Embryonic facial prominence (tissue), 1 donor: Measurements from ENCODE around the gene EPS8L3.
"Not testable (repeated sequence)": the region's sequence is repeated elsewhere in the genome, so short reads cannot be mapped to it uniquely, and the experiment has no call there.

Experiments
- DNase-seq: peaks from one replicate; pipeline ENCODE4 v3.0.0-alpha.2; 2016; ENCODE audit errors: extremely low spot score

The EPS8L3 gene

DNA sequence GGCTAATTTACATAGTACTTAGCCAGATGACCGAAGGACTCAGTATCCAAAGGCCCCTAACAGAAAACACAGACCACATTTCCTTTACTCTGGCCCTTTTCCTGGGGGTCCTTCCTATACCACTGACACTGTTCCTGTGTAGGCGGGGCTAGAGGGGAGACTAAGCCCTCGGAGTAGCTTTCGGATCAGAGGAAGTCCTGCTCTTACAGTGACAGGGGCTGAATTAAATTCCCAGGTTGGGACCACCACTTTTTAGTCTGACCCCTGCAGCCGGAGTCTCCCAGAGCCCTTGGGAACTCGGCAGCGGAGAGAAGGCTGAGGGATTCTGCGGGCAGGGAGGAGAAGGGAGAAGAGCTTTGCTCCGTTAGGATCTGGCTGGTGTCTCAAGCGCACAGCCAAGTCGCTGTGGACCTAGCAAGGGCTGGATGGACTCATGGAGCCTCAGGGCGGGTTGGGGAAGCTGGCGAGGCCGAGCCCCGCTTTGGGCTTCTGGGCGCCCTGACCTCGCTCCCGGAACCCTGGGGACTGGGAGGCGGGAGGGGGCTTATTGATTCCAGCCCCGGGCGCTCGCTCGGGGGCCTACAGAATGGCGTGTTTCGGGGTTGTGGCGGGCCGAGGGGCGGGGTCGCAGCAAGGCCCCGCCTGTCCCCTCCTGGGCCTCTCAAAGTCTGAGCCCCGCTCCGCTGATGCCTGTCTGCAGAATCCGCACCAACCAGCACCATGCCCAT, 52.0 kb downstream of the EPS8L3 start, which contains the start of gene GSTM5:
Gene GSTM5, plus strand, starts transcription at position 659 of the 728 bp plus-strand sequence. Its CDS starts 62 bp downstream, at position 721.
- DNase-seq = not testable (repeated sequence)

DNA sequence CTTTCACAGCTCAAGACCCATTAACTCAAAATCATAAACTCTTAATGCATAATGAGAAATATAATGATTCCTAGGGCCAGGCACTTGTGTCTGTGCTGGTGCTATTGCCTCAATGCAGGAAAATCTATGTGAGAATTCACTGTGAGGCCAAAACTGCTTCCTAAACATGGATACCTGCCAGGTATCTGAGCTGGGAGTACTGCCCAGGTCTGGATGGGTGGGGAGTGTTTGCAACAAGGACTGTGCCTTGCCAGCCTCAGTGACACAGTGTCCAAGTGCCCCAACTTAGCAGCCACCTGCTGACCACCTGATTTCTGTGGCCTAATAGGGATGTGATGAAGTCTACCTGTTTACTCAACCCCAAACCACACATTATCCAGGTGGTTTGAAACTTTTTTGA, 53.9 kb downstream of the EPS8L3 start:
- not testable (repeated sequence) for DNase-seq

DNA sequence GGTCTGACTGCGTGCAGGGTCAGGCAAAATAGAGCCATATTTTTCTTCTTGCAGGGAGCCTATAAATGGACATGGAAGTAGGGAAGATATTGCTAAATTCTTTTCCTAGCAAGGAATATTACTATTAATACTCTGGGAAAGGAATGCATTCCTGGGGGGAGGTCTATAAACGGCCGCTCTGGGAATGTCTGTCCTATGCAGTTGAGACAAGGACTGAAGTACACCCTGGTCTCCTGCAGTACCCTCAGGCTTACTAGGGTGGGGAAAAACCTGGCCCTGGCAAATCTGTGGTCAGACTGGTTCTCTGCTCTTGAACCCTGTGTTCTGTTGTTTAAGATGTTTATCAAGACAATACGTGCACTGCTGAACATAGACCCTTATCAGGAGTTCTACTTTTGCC, 54.8 kb downstream of the EPS8L3 start:
- not testable (repeated sequence) for DNase-seq

DNA sequence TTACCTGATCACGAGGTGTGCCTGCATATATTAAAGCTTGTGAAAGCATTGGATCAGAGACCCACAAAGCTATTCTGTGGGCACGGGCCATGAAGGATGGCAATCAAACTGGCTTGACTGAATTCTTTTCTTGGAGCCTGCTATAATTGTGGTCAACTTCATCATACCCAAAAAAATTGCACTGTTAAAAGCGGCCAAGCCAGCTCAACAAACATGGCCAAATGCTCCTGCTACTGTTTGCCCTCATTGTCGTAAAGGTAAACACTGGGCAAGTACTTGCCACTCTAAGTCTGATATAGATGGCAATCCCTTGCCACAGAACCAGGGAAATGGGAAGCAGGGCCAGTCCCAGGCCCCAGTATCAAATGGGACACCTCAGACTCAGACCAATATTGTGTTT, 58.3 kb downstream of the EPS8L3 start:
- no peak for DNase-seq

DNA sequence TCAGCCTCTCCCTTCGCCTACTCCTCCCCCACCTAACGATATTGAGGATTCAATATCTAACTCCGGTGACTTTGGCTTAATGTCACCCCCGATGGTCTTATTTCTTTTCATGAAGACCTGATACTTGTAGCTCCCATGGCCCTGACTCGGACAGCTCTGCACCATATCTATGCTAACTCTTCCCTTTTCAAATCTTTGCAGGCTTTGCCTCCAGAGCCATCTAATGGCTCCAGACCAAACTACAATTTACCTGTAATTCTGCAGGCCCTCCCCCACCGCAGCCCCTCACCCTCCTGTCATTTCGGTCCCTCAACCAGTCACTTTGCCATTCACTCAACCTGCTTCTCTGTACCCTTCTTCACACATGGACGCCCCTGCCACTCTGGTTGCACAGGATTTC, 59.5 kb downstream of the EPS8L3 start:
- DNase-seq = no peak

DNA sequence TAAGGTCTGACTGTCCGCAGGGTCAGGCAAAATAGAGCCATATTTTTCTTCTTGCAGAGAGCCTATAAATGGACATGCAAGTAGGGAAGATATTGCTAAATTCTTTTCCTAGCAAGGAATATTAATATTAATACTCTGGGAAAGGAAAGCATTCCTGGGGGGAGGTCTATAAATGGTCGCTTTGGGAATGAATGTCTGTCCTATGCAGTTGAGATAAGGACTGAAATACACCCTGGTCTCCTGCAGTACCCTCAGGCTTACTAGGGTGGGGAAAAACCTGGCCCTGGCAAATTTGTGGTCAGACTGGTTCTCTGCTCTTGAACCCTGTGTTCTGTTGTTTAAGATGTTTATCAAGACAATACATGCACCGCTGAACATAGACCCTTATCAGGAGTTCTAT, 60.8 kb downstream of the EPS8L3 start:
- DNase-seq = not testable (repeated sequence)
